Gastrocnemius medialis (tissue), 4 donors: ENCODE measurements around the gene LRP1. TPM values are rescaled to one million over a fixed set of nuclear protein-coding genes. Genes with fewer than 3 reads are reported as not detected.

Experiments
- ATAC-seq, 2 donors: fragments of 150-250 bp; one replicate each; pipeline ENCODE4 v1.9.1; 2016
- DNase-seq, 2 donors: peaks; one replicate each; pipeline ENCODE4 v3.0.0-alpha.2; 2019
- H3K27ac ChIP-seq, 4 donors: fragments of 200-600 bp; sonication (generic); 1 replicate in 1 of 4; 2 replicates in 3 of 4; pipeline ENCODE4 v1.5.1; 2016 to 2018; ENCODE audit warnings: mild to moderate bottlenecking in 2 of 4, moderate library complexity in 1 of 4
- H3K27me3 ChIP-seq, 3 donors: fragments of 200-600 bp; sonication (generic) in 2 of 3; 1 replicate in 1 of 3; 2 replicates in 2 of 3; pipeline versions ENCODE4 v1.5.1 to v1.6.0; 2016 to 2019; ENCODE audit warnings: mild to moderate bottlenecking in 1 of 3, moderate library complexity in 1 of 3
- H3K36me3 ChIP-seq, 2 donors: fragments of 200-600 bp; sonication (generic) in 1 of 2; one replicate each; pipeline ENCODE4 v1.5.1; 2017 to 2018
- H3K4me1 ChIP-seq, 2 donors: fragments of 200-600 bp; sonication (generic) in 1 of 2; one replicate each; pipeline ENCODE4 v1.5.1; 2016 to 2017; ENCODE audit warnings: mild to moderate bottlenecking in 2 of 2
- H3K4me3 ChIP-seq, 4 donors: fragments of 200-600 bp; sonication (generic) in 3 of 4; 1 replicate in 1 of 4; 2 replicates in 3 of 4; pipeline ENCODE4 v1.5.1; 2016 to 2019; ENCODE audit warnings: mild to moderate bottlenecking in 2 of 4
- H3K9me3 ChIP-seq, 3 donors: fragments of 200-600 bp; sonication (generic) in 2 of 3; 1 replicate in 1 of 3; 2 replicates in 2 of 3; pipeline ENCODE4 v1.5.1; 2016 to 2019
- POLR2A ChIP-seq, 2 donors: fragments of 450-650 bp; IDR thresholded peaks; one replicate each; pipeline ENCODE4 v1.6.1; 2017; ENCODE audit warnings: antibody characterized with exemption in 2 of 2, mild to moderate bottlenecking in 2 of 2, moderate library complexity in 2 of 2
- in situ Hi-C, 4 donors: fragments of 200-750 bp; cut with MboI; loops; one replicate each; pipeline versions ENCODE4 v1.15.0 to v1.8.0; 2017; ENCODE audit warnings: low sequenced_read_pairs in 4 of 4
- intact Hi-C: fragments of 100-400 bp; cut with DNase I; formaldehyde crosslinking; loops from one replicate; pipeline ENCODE4 v1.15.1; 2023; ENCODE audit warnings: low total_unique reads
- total RNA-seq, 4 donors: library from RNA; depleted of rRNA; stranded (reverse); fragments of >200 nt; gene quantifications; one replicate each; pipeline versions ENCODE4 v1.1.0 to v1.2.3, GENCODE V29; 2016
- TF ChIP-seq, protein P1 (sequence below), 5 experiments: fragments of 450-650 bp in 3 of 5; fragments of 200-600 bp in 2 of 5; sonication (generic) in 2 of 5; IDR thresholded peaks in 4 of 5; conservative IDR thresholded peaks in 1 of 5; 1 replicate in 4 of 5; 2 replicates in 1 of 5; pipeline ENCODE4 v1.5.1; 2016 to 2019; ENCODE audit warnings: antibody characterized with exemption in 5 of 5, mild to moderate bottlenecking in 3 of 5, moderate library complexity in 3 of 5

The LRP1 gene
- total RNA-seq, 4 donors from 2014 or later, result 26.1 to 53.5 (median 49.8) TPM

DNA sequence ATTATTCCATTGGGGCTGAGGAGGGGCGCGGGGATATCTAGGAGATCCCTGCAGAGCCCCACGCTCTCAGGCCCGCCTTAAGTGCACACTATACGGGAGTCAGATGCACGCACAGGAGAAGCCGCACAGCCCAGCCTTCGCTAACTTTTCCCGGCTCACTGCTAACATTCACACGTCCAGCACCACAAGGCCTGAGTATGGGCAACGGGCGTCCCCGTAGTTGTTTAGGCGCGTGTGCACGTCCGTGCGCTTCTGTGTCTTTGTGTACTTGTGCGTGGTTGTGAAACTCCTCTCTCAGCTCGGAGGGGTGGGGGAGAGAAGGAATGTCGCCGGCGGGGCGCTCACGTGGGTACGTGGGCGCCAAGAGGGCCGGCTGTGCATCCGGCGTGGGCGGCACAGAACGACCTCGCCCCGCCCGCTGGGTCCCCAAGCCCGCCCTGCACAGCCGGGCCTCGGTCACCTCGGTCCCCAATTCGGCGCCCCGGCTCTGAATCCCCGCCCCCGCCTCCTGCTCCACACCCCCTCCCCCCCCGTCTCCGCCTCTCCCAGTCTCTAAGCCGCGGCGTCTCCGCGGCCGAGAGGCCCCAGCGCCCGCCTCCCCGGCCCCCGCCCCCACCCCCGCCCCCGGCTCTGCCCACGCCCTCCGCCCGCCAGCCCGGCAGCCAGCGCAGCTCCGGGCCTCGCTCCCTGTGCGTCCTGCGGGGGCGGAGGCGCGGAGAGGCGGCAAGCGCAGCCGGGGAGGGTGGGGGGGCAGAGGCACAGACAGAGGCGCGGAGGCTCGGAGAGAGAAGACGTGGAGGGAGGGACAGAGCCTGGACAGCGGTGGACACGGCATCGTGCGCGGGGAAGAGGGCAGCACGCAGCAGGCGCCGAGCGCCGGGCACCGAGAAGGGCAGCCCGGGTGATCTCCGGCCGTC is 39.7 kb upstream of the LRP1 start, which contains the start of gene NAB2:
NAB2 (plus strand) TSS at position 761 of the 917 bp plus-strand sequence. CDS start 158 bp downstream, outside the sequence.
- no peaks in the 10 kb centered on the region for H3K27me3 ChIP-seq
- H3K4me1 ChIP-seq, result peaks cover 0 to 26% of the 10 kb centered on the region in 2 donors
- ATAC-seq (peak; percentile 58 to 73), DNase-seq (peak; percentile 89 to 94)
- in situ Hi-C loops (no loop called here), intact Hi-C loops (loop anchor here (1.0 to 10.0 kb wide), 6 partner anchors 23 to 1364 kb away; partner anchors contain the start of genes BAZ2A, CD63, DDIT3 and LRP1)
- TF ChIP-seq, protein P1, sequence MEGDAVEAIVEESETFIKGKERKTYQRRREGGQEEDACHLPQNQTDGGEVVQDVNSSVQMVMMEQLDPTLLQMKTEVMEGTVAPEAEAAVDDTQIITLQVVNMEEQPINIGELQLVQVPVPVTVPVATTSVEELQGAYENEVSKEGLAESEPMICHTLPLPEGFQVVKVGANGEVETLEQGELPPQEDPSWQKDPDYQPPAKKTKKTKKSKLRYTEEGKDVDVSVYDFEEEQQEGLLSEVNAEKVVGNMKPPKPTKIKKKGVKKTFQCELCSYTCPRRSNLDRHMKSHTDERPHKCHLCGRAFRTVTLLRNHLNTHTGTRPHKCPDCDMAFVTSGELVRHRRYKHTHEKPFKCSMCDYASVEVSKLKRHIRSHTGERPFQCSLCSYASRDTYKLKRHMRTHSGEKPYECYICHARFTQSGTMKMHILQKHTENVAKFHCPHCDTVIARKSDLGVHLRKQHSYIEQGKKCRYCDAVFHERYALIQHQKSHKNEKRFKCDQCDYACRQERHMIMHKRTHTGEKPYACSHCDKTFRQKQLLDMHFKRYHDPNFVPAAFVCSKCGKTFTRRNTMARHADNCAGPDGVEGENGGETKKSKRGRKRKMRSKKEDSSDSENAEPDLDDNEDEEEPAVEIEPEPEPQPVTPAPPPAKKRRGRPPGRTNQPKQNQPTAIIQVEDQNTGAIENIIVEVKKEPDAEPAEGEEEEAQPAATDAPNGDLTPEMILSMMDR (IDR thresholded peaks at IDR 0.05 in 4 of 5, conservative IDR thresholded peaks at IDR 0.05 in 1 of 5), result no peak
- peak; percentile 68 to 80 for TF ChIP-seq POLR2A (IDR thresholded peaks at IDR 0.05)
- H3K36me3 ChIP-seq, result peaks cover 0 to 8% of the 10 kb centered on the region in 2 donors
- no peaks in the 10 kb centered on the region for H3K9me3 ChIP-seq
- peak within 1 kb of the TSS; percentile 94 to 97 (median 94) for H3K27ac ChIP-seq
- peak within 1 kb of the TSS; percentile 84 to 87 (median 85) for H3K4me3 ChIP-seq

DNA sequence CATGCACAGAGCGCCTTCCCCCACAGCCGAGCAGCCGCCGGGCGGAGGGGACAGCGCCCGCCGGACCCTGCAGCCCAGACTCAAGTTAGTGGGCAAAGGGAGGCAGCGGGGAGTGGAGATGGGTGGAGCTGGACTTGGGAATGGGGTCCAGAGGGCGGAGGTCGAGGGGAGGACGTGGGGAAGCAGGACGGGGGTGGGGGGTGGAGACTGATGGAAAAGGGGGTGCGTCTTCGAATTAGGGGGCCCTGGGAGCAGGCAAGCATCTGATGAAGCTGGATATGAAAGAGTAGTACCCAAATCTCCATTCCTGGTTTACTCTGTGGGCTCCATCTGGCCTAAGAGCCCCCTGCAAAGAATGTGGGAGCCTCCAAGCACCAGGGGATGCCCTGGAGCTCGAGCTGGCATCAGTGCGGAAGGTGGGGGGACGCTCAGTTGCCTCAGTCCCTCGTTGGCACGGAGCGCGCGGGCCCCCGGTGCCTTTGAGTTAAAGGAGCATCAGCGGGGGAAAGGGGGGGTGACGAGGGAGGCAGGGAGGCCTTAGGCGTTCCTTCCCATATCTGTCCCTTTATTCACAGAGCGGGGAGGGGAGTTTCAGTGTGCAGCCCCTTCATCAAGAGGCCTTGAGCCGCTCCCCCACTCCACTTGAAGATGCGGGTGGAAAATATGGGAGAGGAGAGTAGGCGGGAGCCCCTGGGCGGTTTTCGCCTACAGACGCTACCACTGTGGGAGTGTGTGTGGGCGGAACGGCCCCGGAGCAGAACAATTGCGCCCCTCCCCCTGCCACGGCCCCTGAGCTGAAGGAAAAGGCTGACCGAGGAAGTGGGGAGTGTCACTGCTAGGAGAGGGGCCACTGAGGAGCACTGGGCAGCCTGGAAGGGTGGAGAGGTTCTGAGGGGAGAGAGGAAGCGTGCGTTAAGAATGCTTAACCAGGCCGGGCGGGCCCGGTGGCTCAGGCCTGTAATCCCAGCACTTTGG is 38.7 kb upstream of the LRP1 start:
- Histone ChIP-seq H3K4me3 (peak overlapping the region; percentile 84 to 87 (median 85)), H3K36me3 (peaks cover 0 to 8% of the 10 kb centered on the region in 2 donors), H3K4me1 (peaks cover 0 to 33% of the 10 kb centered on the region in 2 donors), H3K27me3 (no peaks in the 10 kb centered on the region), H3K9me3 (no peaks in the 10 kb centered on the region), H3K27ac (peak overlapping the region; percentile 82 to 97 (median 94))
- DNase-seq (peak in 1 of 2 donors; percentile 55), ATAC-seq (no peak)
- in situ Hi-C loops (no loop called here), intact Hi-C loops (loop anchor here (2.0 to 10.0 kb wide), 5 partner anchors 21 to 1365 kb away; partner anchors contain the start of genes BAZ2A, CD63, DDIT3 and LRP1)
- TF ChIP-seq, protein P1 (IDR thresholded peaks at IDR 0.05 in 4 of 5, conservative IDR thresholded peaks at IDR 0.05 in 1 of 5), result no peak
- TF ChIP-seq POLR2A (IDR thresholded peaks at IDR 0.05), result peak in 1 of 2 donors; percentile 39

DNA sequence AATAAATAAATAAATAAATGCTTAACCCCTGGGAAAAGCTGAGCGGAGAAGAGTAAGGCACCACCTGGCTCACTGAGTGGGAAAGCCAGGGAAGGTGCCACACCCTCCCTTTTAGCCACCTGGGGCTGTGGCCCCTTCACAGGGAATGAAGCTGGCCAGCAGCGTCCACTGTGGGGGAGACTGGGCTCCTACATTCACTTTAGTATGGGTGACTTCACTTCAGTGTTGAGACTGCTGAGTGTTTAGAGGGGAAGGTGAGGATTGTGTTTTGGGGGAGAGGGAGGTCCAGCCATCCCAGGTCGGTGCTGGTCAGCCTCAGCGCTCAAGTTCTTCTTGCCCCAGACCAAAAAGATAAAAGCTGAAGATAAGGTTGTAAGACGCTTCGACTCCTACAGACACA is 37.8 kb upstream of the LRP1 start:
- Histone ChIP-seq H3K4me1 (peaks cover 0 to 33% of the 10 kb centered on the region in 2 donors), H3K27me3 (no peaks in the 10 kb centered on the region), H3K4me3 (peak overlapping the region; percentile 84 to 87 (median 85)), H3K27ac (peak overlapping the region; percentile 82 to 97 (median 94)), H3K9me3 (no peaks in the 10 kb centered on the region), H3K36me3 (peaks cover 0 to 12% of the 10 kb centered on the region in 2 donors)
- no peak for DNase-seq
- TF ChIP-seq, protein P1 (IDR thresholded peaks at IDR 0.05 in 4 of 5, conservative IDR thresholded peaks at IDR 0.05 in 1 of 5), result no peak
- TF ChIP-seq POLR2A (IDR thresholded peaks at IDR 0.05), result no peak
- intact Hi-C loops (loop anchor here (2.0 kb wide), 1 partner anchor 22 kb away; no protein-coding TSS in a partner anchor), in situ Hi-C loops (no loop called here)
- ATAC-seq, result no peak
